PFSK-1 (cell line): Measurements from ENCODE around the gene NDUFS3.

Source experiments
- FOXP2 ChIP-seq: optimal IDR thresholded peaks from 2 replicates; pipeline ENCODE3; 2011; ENCODE audit warnings: borderline replicate concordance, control low read depth, inconsistent platforms; ENCODE audit not compliant: insufficient read depth; ENCODE audit errors: extremely low read length, extremely low read depth
- POLR2AphosphoS5 ChIP-seq: IDR thresholded peaks from 2 replicates; pipeline ENCODE4 v1.6.1; 2012; ENCODE audit warnings: low read depth, mild to moderate bottlenecking, control low read depth, low read length, moderate library complexity
- SIN3A ChIP-seq: IDR thresholded peaks from 2 replicates; pipeline ENCODE4 v1.6.1; 2012; ENCODE audit warnings: mild to moderate bottlenecking, low read length, moderate library complexity, borderline replicate concordance; ENCODE audit not compliant: insufficient read depth
- TAF1 ChIP-seq: IDR thresholded peaks from 2 replicates; pipeline ENCODE4 v1.6.1; 2012; ENCODE audit warnings: low read length, control low read depth, borderline replicate concordance; ENCODE audit not compliant: insufficient read depth
- TF ChIP-seq, protein P1 (sequence below), 2 experiments: IDR thresholded peaks; 2 replicates each; pipeline versions ENCODE4 v1.6.1 to v1.8.0; 2011 to 2012; ENCODE audit warnings: low read depth in 2 of 2, low read length in 2 of 2, control low read depth in 1 of 2, inconsistent platforms in 1 of 2, mild to moderate bottlenecking in 1 of 2, moderate library complexity in 1 of 2; ENCODE audit not compliant: insufficient read depth in 1 of 2

Gene NDUFS3

DNA sequence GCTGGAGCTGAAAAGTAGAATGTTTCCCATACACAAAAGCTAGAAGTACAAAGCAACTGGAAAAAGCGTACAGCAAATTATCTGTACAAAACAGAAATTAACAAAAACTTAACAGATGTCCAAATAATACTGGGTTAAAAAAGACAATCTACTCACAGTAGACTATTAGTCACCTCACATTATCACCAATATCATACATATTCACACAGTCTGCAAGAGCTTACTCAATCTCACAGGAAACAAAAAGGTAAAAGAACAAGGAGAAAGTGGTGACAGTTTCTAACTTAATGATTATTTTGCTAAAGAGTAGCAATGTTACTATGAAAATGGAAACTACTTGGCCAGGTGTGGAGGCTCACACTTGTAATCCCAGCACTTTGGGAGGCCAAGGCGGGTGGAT is 37.8 kb upstream of the NDUFS3 start:
- TF ChIP-seq SIN3A (no peak), POLR2AphosphoS5 (no peak), FOXP2 (no peak), TAF1 (no peak)
- TF ChIP-seq, protein P1, sequence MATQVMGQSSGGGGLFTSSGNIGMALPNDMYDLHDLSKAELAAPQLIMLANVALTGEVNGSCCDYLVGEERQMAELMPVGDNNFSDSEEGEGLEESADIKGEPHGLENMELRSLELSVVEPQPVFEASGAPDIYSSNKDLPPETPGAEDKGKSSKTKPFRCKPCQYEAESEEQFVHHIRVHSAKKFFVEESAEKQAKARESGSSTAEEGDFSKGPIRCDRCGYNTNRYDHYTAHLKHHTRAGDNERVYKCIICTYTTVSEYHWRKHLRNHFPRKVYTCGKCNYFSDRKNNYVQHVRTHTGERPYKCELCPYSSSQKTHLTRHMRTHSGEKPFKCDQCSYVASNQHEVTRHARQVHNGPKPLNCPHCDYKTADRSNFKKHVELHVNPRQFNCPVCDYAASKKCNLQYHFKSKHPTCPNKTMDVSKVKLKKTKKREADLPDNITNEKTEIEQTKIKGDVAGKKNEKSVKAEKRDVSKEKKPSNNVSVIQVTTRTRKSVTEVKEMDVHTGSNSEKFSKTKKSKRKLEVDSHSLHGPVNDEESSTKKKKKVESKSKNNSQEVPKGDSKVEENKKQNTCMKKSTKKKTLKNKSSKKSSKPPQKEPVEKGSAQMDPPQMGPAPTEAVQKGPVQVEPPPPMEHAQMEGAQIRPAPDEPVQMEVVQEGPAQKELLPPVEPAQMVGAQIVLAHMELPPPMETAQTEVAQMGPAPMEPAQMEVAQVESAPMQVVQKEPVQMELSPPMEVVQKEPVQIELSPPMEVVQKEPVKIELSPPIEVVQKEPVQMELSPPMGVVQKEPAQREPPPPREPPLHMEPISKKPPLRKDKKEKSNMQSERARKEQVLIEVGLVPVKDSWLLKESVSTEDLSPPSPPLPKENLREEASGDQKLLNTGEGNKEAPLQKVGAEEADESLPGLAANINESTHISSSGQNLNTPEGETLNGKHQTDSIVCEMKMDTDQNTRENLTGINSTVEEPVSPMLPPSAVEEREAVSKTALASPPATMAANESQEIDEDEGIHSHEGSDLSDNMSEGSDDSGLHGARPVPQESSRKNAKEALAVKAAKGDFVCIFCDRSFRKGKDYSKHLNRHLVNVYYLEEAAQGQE (IDR thresholded peaks at IDR 0.05; ENCODE audit: insufficient read depth in 1 of 2, low read depth in 2 of 2, low read length in 2 of 2), result no peak

DNA sequence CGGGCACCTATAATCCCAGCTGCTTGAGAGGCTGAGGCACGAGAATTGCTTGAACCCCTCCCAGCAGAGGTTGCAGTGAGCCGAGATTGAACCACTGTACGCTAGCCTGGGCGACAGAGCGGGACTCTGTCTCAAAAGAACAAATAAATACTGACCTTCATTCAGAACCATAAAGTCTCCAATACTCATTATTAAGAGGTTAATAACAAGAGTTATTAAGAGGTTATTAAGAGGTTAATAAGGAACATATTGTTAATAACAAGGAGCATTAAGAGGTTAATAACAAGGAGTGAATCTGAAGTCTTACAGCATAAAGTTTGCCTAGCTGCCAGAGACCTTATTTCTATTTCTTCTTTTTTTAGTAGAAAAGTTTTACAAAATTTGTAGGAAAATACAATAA is 33.6 kb upstream of the NDUFS3 start:
- no peak for TF ChIP-seq SIN3A
- TF ChIP-seq, protein P1 (IDR thresholded peaks at IDR 0.05; ENCODE audit: insufficient read depth in 1 of 2, low read depth in 2 of 2, low read length in 2 of 2), result no peak
- no peak for TF ChIP-seq POLR2AphosphoS5
- TF ChIP-seq FOXP2, result no peak
- no peak for TF ChIP-seq TAF1

DNA sequence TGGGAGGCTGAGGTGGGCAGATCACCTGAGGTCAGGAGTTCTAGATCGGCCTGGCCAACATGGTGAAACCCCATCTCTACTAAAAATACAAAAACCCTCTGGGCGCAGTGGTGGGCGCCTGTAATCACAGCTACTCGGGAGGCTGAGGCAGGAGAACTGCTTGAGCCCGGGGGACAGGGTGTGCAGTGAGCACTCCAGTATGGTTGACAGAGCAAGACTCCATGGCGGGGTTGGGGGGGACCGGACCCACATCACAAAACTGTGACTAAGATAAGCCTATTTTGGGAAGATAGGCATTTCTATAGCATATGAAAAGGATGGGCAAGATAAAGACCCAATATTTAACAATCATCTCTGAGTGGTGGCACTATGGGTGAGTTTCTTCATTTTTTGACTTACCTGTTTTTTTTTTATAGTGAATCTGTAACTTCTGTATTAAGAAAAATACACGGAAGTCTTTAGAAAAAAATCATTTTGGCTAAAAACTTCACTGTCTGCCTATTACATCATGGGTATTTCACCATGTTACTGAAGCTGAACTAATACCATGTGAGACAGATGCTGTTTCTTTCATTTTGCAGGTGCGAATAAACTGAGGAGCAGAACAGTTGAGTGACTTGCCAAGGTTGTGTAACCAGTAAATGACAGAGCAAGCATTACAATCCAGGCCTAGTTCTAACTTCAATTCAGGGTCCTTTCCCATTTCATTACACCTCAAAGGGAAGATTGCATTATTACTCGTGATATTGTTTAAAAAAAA is 28.4 kb upstream of the NDUFS3 start:
- no peak for TF ChIP-seq FOXP2
- TF ChIP-seq, protein P1 (IDR thresholded peaks at IDR 0.05; ENCODE audit: insufficient read depth in 1 of 2, low read depth in 2 of 2, low read length in 2 of 2), result no peak
- no peak for TF ChIP-seq POLR2AphosphoS5
- no peak for TF ChIP-seq TAF1
- TF ChIP-seq SIN3A, result no peak

GRCh38 chr11:47551086-47551485 is 27.8 kb upstream of the NDUFS3 start:
- TF ChIP-seq SIN3A (no peak), FOXP2 (no peak), TAF1 (no peak)
- TF ChIP-seq, protein P1 (IDR thresholded peaks at IDR 0.05; ENCODE audit: insufficient read depth in 1 of 2, low read depth in 2 of 2, low read length in 2 of 2), result no peak
